Caco-2 (cell line): ENCODE data around the gene MROH7. TPM values are rescaled to one million over a fixed set of nuclear protein-coding genes. Genes with fewer than 3 reads are reported as not detected.

Source experiments
- BruUV-seq: library from RNA; stranded (reverse); fragments of 400-500 nt; replicated peaks from 2 replicates; lab custom pipeline; 2021; lab: Mats Ljungman, UMichigan
- CTCF ChIA-PET: fragments of 300-600 bp; sonication (Branson Sonifier 250); formaldehyde crosslinking; loops from one replicate; lab custom pipeline; 2022; ENCODE audit warnings: antibody characterized with exemption; lab: Charles Lee
- POLR2A ChIA-PET: fragments of 300-600 bp; sonication (Branson Sonifier 250); formaldehyde crosslinking; loops from one replicate; lab custom pipeline; 2022; ENCODE audit warnings: antibody characterized with exemption; lab: Charles Lee
- DNase-seq, 2 experiments: peaks; one replicate each; pipeline versions ENCODE4 v3.0.0 to v3.0.0-alpha.2; 2020 to 2022
- H3K27me3 ChIP-seq: replicated peaks from 2 replicates; pipeline ENCODE4 v1.6.0; 2011; ENCODE audit warnings: low read length; ENCODE audit not compliant: control insufficient read depth, insufficient read depth
- H3K36me3 ChIP-seq: 2 replicates; pipeline ENCODE4 v1.5.1; 2011; ENCODE audit warnings: low read length; ENCODE audit not compliant: control insufficient read depth, insufficient read depth
- H3K4me1 ChIP-seq: fragments of 250-450 bp; sonication (Bioruptor Pico); 2 replicates; pipeline ENCODE4 v1.5.1; 2020; ENCODE audit warnings: mild to moderate bottlenecking
- H3K4me3 ChIP-seq: 2 replicates; pipeline ENCODE4 v1.5.1; 2011; ENCODE audit warnings: low read depth, mild to moderate bottlenecking, control low read depth, low read length
- H3K9me3 ChIP-seq: fragments of 250-450 bp; sonication (Bioruptor Pico); 2 replicates; pipeline ENCODE4 v1.5.1; 2020; ENCODE audit warnings: mild to moderate bottlenecking, moderate library complexity
- H3K27ac Mint-ChIP-seq: one replicate; pipeline ENCODE4 v1.8.0; 2022; ENCODE audit warnings: mixed read lengths; ENCODE audit not compliant: unreplicated experiment
- H3K27me3 Mint-ChIP-seq: one replicate; pipeline ENCODE4 v1.8.0; 2022; ENCODE audit warnings: mixed read lengths; ENCODE audit not compliant: insufficient read depth, unreplicated experiment
- H3K36me3 Mint-ChIP-seq: one replicate; pipeline ENCODE4 v1.8.0; 2022; ENCODE audit warnings: mild to moderate bottlenecking, mixed read lengths; ENCODE audit not compliant: insufficient read depth, unreplicated experiment
- H3K4me1 Mint-ChIP-seq: one replicate; pipeline ENCODE4 v1.8.0; 2022; ENCODE audit warnings: low read depth, mixed read lengths; ENCODE audit not compliant: unreplicated experiment
- H3K4me3 Mint-ChIP-seq: one replicate; pipeline ENCODE4 v1.8.0; 2022; ENCODE audit warnings: mild to moderate bottlenecking, moderate library complexity, mixed read lengths; ENCODE audit not compliant: unreplicated experiment
- H3K9me3 Mint-ChIP-seq: one replicate; pipeline ENCODE4 v1.8.0; 2022; ENCODE audit warnings: mixed read lengths; ENCODE audit not compliant: unreplicated experiment
- CTCF ChIP-seq, 2 experiments: fragments of 200-600 bp in 1 of 2; IDR thresholded peaks; 1 replicate in 1 of 2; 2 replicates in 1 of 2; pipeline versions ENCODE4 v1.5.1 to v1.8.0; 2011 to 2022; ENCODE audit warnings: antibody characterized with exemption in 1 of 2, control low read depth in 1 of 2, inconsistent platforms in 1 of 2, low read depth in 1 of 2, low read length in 1 of 2, mild to moderate bottlenecking in 1 of 2, moderate library complexity in 1 of 2; ENCODE audit not compliant: insufficient read depth in 1 of 2, severe bottlenecking in 1 of 2, unreplicated experiment in 1 of 2
- intact Hi-C: fragments of 100-400 bp; cut with micrococcal nuclease; formaldehyde crosslinking; loops from one replicate; pipeline ENCODE4 v1.10.0; 2022; ENCODE audit not compliant: unreplicated experiment
- total RNA-seq: library from RNA; stranded (reverse); gene quantifications from 2 replicates; pipeline ENCODE4 v1.2.3, GENCODE V29; 2022

The MROH7 gene
- total RNA-seq, 1 experiment from 2014 or later, result not detected

GRCh38 chr1:54751426-54751825, 109.8 kb downstream of the MROH7 start:
- POLR2A ChIA-PET, result no interaction called here
- intact Hi-C loops, result no loop called here

GRCh38 chr1:54754045-54754444, 112.5 kb downstream of the MROH7 start:
- no TSS peak for BruUV-seq
- ChIA-PET POLR2A (no interaction called here), CTCF (interaction anchor here (0.7 kb wide), 1 partner anchor 247 kb away, joined by 3 read pairs; no protein-coding TSS in a partner anchor)
- no peaks in the 10 kb centered on the region for H3K36me3 Mint-ChIP-seq
- H3K27me3 Mint-ChIP-seq, result no peaks in the 10 kb centered on the region
- no peak overlapping the region for H3K4me3 ChIP-seq
- no peaks in the 10 kb centered on the region for H3K36me3 ChIP-seq
- no peaks in the 10 kb centered on the region for H3K4me1 Mint-ChIP-seq
- H3K9me3 ChIP-seq, result no peaks in the 10 kb centered on the region
- intact Hi-C loops, result no loop called here
- H3K27ac Mint-ChIP-seq, result no peak overlapping the region
- no peak for DNase-seq
- H3K27me3 ChIP-seq, result no peaks in the 10 kb centered on the region
- no peak for TF ChIP-seq CTCF (IDR thresholded peaks at IDR 0.05; ENCODE audit: insufficient read depth in 1 of 2, low read depth in 1 of 2, low read length in 1 of 2, severe bottlenecking in 1 of 2, unreplicated experiment in 1 of 2)
- H3K4me3 Mint-ChIP-seq, result no peak overlapping the region
- no peaks in the 10 kb centered on the region for H3K4me1 ChIP-seq
- no peaks in the 10 kb centered on the region for H3K9me3 Mint-ChIP-seq

More at GRCh38 chr1:54751426-54751825, 109.8 kb downstream of the MROH7 start:
- DNase-seq, result no peak
- CTCF ChIA-PET, result no interaction called here
- H3K4me1 Mint-ChIP-seq, result no peaks in the 10 kb centered on the region
- no peak overlapping the region for H3K27ac Mint-ChIP-seq
- H3K36me3 Mint-ChIP-seq, result no peaks in the 10 kb centered on the region
- no TSS peak for BruUV-seq
- Histone ChIP-seq H3K27me3 (no peaks in the 10 kb centered on the region), H3K9me3 (no peaks in the 10 kb centered on the region), H3K4me1 (no peaks in the 10 kb centered on the region), H3K4me3 (no peak overlapping the region), H3K36me3 (no peaks in the 10 kb centered on the region)
- H3K9me3 Mint-ChIP-seq, result no peaks in the 10 kb centered on the region
- H3K27me3 Mint-ChIP-seq, result no peaks in the 10 kb centered on the region
- no peak for TF ChIP-seq CTCF (IDR thresholded peaks at IDR 0.05; ENCODE audit: insufficient read depth in 1 of 2, low read depth in 1 of 2, low read length in 1 of 2, severe bottlenecking in 1 of 2, unreplicated experiment in 1 of 2)
- no peak overlapping the region for H3K4me3 Mint-ChIP-seq

- no peaks in the 10 kb centered on the region for H3K4me1 Mint-ChIP-seq
- no peaks in the 10 kb centered on the region for H3K4me1 ChIP-seq
- no peaks in the 10 kb centered on the region for H3K36me3 ChIP-seq
- TF ChIP-seq CTCF (IDR thresholded peaks at IDR 0.05; ENCODE audit: insufficient read depth in 1 of 2, low read depth in 1 of 2, low read length in 1 of 2, severe bottlenecking in 1 of 2, unreplicated experiment in 1 of 2), result no peak
- no peak for DNase-seq
- H3K27me3 Mint-ChIP-seq, result no peaks in the 10 kb centered on the region
- no peaks in the 10 kb centered on the region for H3K27me3 ChIP-seq
- no peaks in the 10 kb centered on the region for H3K9me3 ChIP-seq
- BruUV-seq, result no TSS peak
- H3K4me3 ChIP-seq, result no peak overlapping the region
- H3K27ac Mint-ChIP-seq, result no peak overlapping the region
- H3K36me3 Mint-ChIP-seq, result no peaks in the 10 kb centered on the region
- intact Hi-C loops, result no loop called here
- no peak overlapping the region for H3K4me3 Mint-ChIP-seq
- ChIA-PET CTCF (no interaction called here), POLR2A (no interaction called here)
- H3K9me3 Mint-ChIP-seq, result no peaks in the 10 kb centered on the region
Measured at GRCh38 chr1:54754486-54755285, 113.1 kb downstream of the MROH7 start.
